GM19025 (cell line): Measurements from ENCODE around the gene SMIM26.
"Not testable (repeated sequence)": the region's sequence is repeated elsewhere in the genome, so short reads cannot be mapped to it uniquely, and the experiment has no call there.

Experiments used
- ATAC-seq: cut with Tn5 transposase; IDR thresholded peaks from one replicate; pipeline ENCODE4 v1.9.1; 2021; ENCODE audit warnings: mild to moderate bottlenecking, low read depth, moderate library complexity; ENCODE audit not compliant: unreplicated experiment

SMIM26 gene

GRCh38 chr20:18566892-18567738 is at the start of gene SMIM26:
SMIM26 (plus strand) TSS chr20:18567432; CDS start chr20:18567479, 47 bp downstream.
- peak; percentile 99 for ATAC-seq

GRCh38 chr20:18522066-18522465 is 45.2 kb upstream of the SMIM26 start:
- ATAC-seq, result not testable (repeated sequence)

- no peak for ATAC-seq
Measured at GRCh38 chr20:18523066-18523465, 44.2 kb upstream of the SMIM26 start.

GRCh38 chr20:18524646-18525045 is 42.6 kb upstream of the SMIM26 start:
- ATAC-seq, result no peak

- ATAC-seq, result not testable (repeated sequence)
Measured at GRCh38 chr20:18526761-18527160, 40.5 kb upstream of the SMIM26 start.

GRCh38 chr20:18527339-18527738 is 39.9 kb upstream of the SMIM26 start:
- no peak for ATAC-seq

- ATAC-seq, result no peak
Measured at GRCh38 chr20:18527836-18528235, 39.4 kb upstream of the SMIM26 start.

GRCh38 chr20:18529041-18529440 is 38.2 kb upstream of the SMIM26 start:
- ATAC-seq, result no peak

- ATAC-seq, result no peak
Measured at GRCh38 chr20:18532626-18533025, 34.6 kb upstream of the SMIM26 start.

- no peak for ATAC-seq
Measured at GRCh38 chr20:18533491-18533890, 33.7 kb upstream of the SMIM26 start.

- ATAC-seq, result no peak
Measured at GRCh38 chr20:18533978-18534644, 33.1 kb upstream of the SMIM26 start.

- ATAC-seq, result no peak
Measured at GRCh38 chr20:18537651-18538050, 29.6 kb upstream of the SMIM26 start.

- no peak for ATAC-seq
Measured at GRCh38 chr20:18541741-18542140, 25.5 kb upstream of the SMIM26 start.

GRCh38 chr20:18543216-18543615 is 24.0 kb upstream of the SMIM26 start:
- no peak for ATAC-seq

- no peak for ATAC-seq
Measured at GRCh38 chr20:18543932-18544331, 23.3 kb upstream of the SMIM26 start.

- no peak for ATAC-seq
Measured at GRCh38 chr20:18545566-18545965, 21.7 kb upstream of the SMIM26 start.

- no peak for ATAC-seq
Measured at GRCh38 chr20:18548465-18548864, 18.8 kb upstream of the SMIM26 start.

- no peak for ATAC-seq
Measured at GRCh38 chr20:18553746-18554145, 13.5 kb upstream of the SMIM26 start.

GRCh38 chr20:18567739-18568091 is 483 bp downstream of the SMIM26 start:
- ATAC-seq, result no peak

- ATAC-seq, result no peak
Measured at GRCh38 chr20:18571009-18571408, 3.8 kb downstream of the SMIM26 start.

- ATAC-seq, result no peak
Measured at GRCh38 chr20:18571578-18571977, 4.3 kb downstream of the SMIM26 start.

GRCh38 chr20:18577942-18578341 is 10.7 kb downstream of the SMIM26 start:
- ATAC-seq, result no peak
